ENCODE data around the gene KIF3C.
"Not testable (repeated sequence)": the region's sequence is repeated elsewhere in the genome, so short reads cannot be mapped to it uniquely, and the experiment has no call there.

KIF3C gene

DNA sequence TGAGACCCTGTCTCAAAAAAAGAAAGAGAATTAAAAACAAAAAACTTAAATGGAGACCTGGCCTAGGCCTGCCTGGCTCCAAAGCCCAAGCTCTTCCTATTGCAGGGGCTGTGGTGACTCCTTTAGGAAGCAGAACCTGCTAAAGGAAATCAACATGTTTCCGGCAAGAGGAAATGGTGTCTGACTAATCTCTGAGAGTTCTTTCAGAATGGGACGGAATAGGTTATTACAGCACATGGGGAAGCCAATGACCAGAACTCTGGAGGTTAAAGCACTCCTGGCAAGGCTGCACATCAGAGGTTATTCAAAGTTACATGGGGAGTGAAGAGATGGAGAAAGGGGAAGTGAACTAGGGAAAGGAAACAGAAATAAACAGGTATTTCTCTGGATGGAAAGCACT, 21.4 kb downstream of the KIF3C start:
- no peak for DNase-seq (ENCODE audit: low read depth in 2 of 2)

DNA sequence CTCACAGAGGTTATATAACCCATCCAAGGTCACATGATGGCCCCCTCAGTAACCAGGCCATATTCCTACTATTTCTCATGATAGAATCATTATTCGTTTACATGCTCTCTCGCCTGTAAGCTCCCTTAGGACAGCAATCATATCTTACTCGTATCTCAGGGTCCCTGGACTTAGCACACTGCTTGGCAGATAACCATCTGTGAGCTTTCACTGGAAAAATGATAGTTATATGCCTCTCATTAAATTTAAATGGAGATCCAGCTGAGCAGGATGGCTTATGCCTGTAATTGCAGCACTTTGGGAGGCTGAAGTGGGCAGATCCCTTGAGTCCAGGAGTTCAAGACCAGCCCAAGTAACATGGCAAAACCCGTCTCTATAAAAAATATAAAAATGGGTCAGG, 21.9 kb downstream of the KIF3C start:
- DNase-seq (ENCODE audit: low read depth in 2 of 2), result no peak

GRCh38 chr2:25958611-25959010, 23.7 kb downstream of the KIF3C start:
- not testable (repeated sequence) for DNase-seq (ENCODE audit: low read depth in 2 of 2)

GRCh38 chr2:25957743-25958142, 24.6 kb downstream of the KIF3C start:
- DNase-seq (ENCODE audit: low read depth in 2 of 2), result no peak

- no peak for DNase-seq (ENCODE audit: low read depth in 2 of 2)
Observed at GRCh38 chr2:25955869-25956535, 26.3 kb downstream of the KIF3C start.

DNA sequence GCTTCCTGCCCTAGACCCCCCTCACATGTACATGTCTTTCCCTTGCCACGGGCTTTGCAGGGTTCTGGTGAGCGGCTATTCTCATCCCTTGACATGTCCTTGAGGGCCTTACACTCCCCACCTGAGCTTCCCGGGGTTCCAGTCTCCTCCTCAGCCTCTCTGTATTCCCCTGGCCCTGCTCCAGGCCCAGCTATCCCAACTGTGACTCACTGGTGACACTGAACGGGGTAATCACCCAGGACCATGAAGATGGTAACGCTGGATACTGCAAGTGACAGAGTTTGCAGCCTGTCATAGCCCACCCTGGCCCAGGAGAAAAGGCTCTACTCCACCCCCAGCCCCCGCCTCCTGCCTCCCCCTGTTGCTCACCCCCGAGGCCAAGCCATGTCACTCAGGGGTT, 27.3 kb downstream of the KIF3C start:
- DNase-seq (ENCODE audit: low read depth in 2 of 2), result no peak

- no peak for DNase-seq (ENCODE audit: low read depth in 2 of 2)
Observed at GRCh38 chr2:25954199-25954752, 28.0 kb downstream of the KIF3C start.

DNA sequence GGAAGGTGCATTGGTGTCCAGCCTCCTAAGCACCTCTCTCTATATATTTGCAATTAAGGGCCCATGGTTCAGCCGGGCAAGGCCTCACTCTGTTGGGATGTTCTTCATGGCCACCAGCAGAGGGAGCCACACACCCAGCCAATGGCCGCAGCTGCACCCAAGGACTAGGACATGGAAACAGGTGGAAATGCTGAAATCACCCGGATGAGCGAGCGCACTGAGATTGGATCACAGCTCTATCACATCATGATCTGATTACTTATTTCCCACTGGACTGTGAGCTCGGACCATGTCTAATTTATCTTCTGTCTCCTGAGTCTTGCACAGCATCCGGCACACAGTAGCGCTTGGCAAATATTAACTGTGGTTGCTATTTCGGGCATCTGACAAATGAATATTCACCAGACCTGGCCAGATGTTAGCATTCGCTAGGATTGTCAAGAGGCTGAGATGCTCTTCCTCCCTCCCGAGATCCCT, 31.2 kb downstream of the KIF3C start:
- peak; percentile 36 to 39 for DNase-seq (ENCODE audit: low read depth in 2 of 2)

GRCh38 chr2:25948437-25948836, 33.9 kb downstream of the KIF3C start:
- no peak for DNase-seq (ENCODE audit: low read depth in 2 of 2)

GRCh38 chr2:25941042-25941441, 41.3 kb downstream of the KIF3C start:
- no peak for DNase-seq (ENCODE audit: low read depth in 2 of 2)

DNA sequence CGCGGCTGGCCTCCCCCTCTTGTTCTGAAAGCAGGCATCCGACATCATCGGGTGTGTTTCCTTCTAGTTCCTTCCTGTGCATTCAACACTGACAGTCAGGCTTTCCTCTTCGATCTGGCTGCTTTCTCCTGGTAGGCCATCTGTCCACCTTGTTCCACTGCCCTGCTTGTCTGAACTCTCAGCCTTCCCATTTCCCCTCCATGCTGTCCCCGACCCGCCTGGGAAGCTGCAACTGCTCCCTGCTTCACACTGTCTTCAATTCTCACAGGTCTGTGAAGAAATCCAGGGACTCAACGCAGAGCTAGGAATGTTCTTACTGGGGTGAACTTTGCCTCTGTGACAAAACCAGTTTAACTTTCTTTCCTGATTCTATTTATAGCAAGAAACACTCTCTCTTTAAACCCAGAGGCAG, 43.0 kb downstream of the KIF3C start:
- DNase-seq (ENCODE audit: low read depth in 2 of 2), result no peak

- DNase-seq (ENCODE audit: low read depth in 2 of 2), result no peak
Observed at GRCh38 chr2:25938345-25938744, 44.0 kb downstream of the KIF3C start.

DNA sequence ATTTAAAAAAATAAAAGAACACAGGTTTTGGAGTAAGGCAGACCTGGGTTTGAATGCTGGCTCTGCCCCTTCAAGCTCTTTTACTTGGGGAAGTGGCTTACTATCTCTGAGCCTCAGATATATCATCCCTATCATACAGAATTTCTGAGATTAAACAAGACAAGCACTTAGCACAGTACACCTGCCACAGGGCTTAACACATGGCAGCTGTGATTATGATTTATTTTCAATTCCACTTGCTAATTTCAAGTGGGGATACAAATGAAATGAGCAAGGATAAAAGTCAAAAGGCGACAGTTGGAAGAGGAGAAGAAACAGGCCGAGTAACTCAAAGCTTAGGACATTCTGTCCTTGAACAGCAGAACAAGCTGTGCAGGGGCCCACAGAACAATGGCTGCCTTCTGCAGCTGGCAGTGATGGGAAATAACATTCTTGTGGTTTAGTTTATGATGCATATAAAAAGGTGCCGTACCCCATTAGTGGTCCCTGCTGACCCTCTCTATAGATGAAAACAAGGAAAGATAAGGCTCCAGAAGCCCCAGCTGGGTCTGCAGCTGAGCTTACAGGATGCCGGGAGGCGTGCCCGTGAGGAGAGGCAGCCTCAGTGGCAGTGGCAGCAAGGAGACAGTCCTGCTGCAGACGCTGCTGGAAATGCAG, 45.3 kb downstream of the KIF3C start:
- DNase-seq (ENCODE audit: low read depth in 2 of 2), result no peak

DNA sequence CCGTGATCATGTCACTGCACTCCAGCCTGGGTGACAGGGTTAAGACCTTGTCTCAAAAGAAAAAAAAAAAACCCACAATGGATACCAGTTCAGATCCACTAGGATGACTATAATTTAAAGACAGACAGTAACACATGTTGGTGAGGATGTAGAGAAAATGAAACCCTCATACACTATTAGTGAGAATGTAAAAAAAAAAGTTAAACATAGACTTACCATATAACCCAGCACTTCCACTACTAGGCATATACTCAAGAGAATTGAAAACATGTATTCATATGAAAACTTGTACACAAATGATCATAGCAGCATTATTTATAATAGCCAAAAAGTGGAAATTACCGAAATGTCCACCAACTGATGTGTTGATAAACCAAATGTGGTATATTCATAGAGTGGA, 48.7 kb downstream of the KIF3C start:
- DNase-seq (ENCODE audit: low read depth in 2 of 2), result no peak

DNA sequence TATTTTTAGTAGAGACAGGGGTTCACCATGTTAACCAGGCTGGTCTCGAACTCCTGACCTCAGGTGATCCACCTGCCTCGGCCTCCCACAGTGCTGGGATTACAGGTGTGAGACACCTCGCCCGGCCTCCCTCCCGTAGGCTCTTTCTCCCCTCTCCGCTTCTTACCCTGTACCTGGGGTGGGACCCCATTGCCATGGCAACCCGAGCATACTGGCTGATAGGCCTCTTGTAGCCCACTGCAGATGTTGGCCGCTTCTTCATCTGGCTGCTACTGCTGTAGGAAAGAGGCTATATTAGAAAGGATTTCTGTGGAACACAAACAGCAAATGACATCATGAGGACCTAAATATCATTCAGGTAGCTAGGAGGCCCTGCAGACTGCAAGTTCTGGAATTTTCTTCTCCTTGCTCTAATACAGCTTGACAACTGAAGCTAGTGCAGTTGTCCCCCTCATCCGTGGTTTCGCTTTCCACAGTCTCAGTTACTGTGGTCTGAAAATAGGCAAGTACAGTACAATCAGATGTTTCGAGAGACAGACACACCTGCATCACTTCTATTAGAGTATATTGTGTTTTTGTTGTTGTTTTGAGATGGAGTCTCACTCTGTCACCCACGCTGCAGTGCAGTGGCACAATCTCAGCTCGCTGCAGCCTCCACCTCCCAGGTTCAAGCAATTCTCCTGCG, 52.4 kb downstream of the KIF3C start:
- DNase-seq (ENCODE audit: low read depth in 2 of 2), result no peak

- no peak for DNase-seq (ENCODE audit: low read depth in 2 of 2)
Observed at GRCh38 chr2:25928668-25929067, 53.6 kb downstream of the KIF3C start.

DNA sequence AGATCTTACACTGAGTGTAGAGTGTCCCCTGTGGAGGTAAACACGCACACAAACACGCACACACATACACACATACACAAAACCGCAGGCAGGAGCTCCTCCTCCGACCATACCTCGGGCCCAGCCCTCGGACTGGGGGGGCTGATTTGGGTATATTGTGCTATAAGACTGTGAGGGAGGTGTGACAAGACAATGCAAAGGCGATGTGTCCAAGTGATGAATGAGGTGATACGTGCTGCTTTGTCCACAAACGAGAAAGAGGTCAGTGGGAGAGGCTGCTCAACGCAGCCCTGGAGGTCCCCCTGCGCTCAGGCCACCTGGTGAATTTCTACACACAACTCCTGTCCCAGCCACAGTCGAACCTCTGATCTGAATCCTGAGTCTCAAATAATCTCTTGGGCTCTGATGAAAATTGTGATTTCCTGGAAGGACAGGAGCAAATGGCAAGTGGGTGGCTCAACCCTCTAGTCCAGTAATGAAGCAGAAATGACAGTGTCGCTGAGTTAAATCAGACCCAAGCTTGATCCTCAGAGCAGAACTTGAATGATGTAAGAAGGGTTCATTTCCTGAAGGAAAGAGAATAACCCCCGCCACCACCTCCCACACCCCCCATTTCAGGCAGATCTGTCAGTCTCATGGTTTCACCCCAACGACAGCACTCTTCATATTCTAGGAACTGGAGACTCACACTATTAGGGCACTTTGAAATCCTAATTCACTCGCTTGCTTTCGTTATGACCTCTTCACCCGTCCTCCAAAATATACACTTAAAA, 55.1 kb downstream of the KIF3C start:
- DNase-seq (ENCODE audit: low read depth in 2 of 2), result no peak

DNA sequence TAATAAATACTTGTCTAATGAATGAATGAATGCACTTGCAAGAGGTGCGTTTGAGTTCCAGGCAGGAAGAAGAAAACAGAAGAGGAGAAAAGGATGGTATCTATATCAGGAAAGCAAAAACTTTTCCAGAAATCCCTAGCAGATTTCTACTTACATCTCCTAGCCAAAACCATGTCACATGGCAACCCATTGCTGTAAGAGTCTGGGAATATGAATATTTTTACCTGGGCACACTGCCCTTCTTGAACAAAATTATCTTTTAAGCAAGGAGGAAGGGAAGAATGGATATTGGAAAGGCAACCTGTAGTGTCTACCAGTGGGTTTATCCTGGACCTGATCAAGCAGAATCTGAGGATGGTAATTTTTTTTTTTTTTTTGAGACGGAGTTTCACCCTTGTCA, 59.8 kb downstream of the KIF3C start:
- no peak for DNase-seq (ENCODE audit: low read depth in 2 of 2)

DNA sequence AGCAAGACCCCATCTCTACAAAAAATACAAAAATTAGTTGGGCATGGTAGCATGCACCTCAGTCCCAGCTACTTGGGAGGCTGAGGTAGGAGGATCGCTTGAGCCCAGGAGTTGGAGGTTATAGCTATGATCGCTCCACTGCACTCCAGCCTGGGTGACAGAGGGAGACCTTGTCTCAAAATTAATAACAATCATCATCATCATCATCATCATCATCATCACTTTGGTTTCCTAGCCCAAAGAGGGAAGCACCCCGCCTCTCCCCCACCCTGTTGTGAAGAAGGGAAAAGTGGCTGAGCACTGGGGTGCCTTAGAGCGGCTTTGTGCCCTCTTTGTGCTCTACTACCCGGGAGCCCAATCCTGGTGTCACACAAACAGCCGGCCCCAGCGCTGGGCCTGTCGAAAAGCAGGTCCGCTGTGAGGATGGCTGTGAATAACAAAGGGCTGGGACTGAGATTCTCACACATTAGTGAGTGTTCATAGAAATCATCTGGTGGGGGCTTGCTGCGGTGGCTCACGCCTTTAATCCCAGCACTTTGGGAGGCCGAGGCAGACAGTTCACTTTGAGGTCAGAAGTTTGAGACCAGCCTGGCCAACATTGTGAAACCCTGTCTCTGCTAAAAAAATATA, 61.4 kb downstream of the KIF3C start:
- DNase-seq (ENCODE audit: low read depth in 2 of 2), result no peak

GRCh38 chr2:25920336-25920735, 62.0 kb downstream of the KIF3C start:
- DNase-seq (ENCODE audit: low read depth in 2 of 2), result no peak

DNA sequence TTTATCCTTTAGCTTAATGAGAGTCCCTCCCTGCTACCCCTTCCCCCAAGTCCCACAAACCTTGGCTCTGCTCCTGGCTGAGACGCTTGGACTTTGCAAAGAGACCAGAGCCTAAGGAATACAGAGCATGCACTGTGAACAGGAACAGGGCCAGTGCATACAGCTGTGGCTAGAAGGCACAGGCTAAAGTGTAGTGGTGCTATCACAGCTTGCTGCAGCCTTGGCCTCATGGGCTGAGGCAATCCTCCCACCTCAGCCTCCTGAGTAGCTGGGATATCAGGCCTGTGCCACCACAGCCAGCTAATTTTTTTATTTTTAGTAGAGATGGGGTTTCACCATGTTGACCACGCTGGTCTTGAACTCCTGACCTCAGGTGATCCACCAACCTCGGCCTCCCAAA, 64.5 kb downstream of the KIF3C start:
- DNase-seq (ENCODE audit: low read depth in 2 of 2), result no peak
